Kidney (tissue), 14 donors: Measurements from ENCODE around the gene ZRANB2. TPM values are rescaled to one million over a fixed set of nuclear protein-coding genes. Genes with fewer than 3 reads are reported as not detected.
A peak's percentile ranks its signal among the peaks of the same experiment; 100 is the strongest.

Experiments used
- DNase-seq, 5 donors: peaks; one replicate each; pipeline ENCODE4 v3.0.0-alpha.2; 2013 to 2020
- FAIRE-seq: peaks from 2 replicates; lab custom pipeline; 2012; peaks lifted over from hg19 to GRCh38; lab: Jason Lieb, UNC
- H3K27ac ChIP-seq, 2 donors: one replicate each; pipeline ENCODE4 v1.7.0; 2013; ENCODE audit warnings: low read depth in 2 of 2, low read length in 2 of 2, inconsistent platforms in 1 of 2
- H3K27me3 ChIP-seq: one replicate; pipeline ENCODE4 v1.7.1; 2013; ENCODE audit warnings: low read length, inconsistent platforms; ENCODE audit not compliant: control insufficient read depth, insufficient read depth
- H3K36me3 ChIP-seq, 3 donors: one replicate each; pipeline versions ENCODE4 v1.7.0 to v1.7.1; 2013; ENCODE audit warnings: low read length in 3 of 3, control low read depth in 1 of 3, inconsistent platforms in 1 of 3; ENCODE audit not compliant: insufficient read depth in 3 of 3, control insufficient read depth in 2 of 3
- H3K4me1 ChIP-seq, 3 donors: one replicate each; pipeline versions ENCODE4 v1.7.0 to v1.7.1; 2013; ENCODE audit warnings: low read length in 3 of 3, inconsistent platforms in 1 of 3, low read depth in 1 of 3; ENCODE audit not compliant: control insufficient read depth in 2 of 3, insufficient read depth in 2 of 3
- H3K4me3 ChIP-seq, 3 donors: one replicate each; pipeline versions ENCODE4 v1.7.0 to v1.8.1; 2013; ENCODE audit warnings: low read length in 3 of 3, control low read depth in 1 of 3, inconsistent platforms in 1 of 3
- H3K9ac ChIP-seq, 3 donors: one replicate each; pipeline versions ENCODE4 v1.7.0 to v1.7.1; 2013; ENCODE audit warnings: low read length in 3 of 3, control low read depth in 1 of 3, inconsistent platforms in 1 of 3
- H3K9me3 ChIP-seq, 3 donors: one replicate each; pipeline versions ENCODE4 v1.7.0 to v1.7.1; 2013; ENCODE audit warnings: low read length in 3 of 3, control low read depth in 1 of 3, inconsistent platforms in 1 of 3; ENCODE audit not compliant: control insufficient read depth in 2 of 3, insufficient read depth in 1 of 3
- intact Hi-C: fragments of 100-400 bp; cut with DNase I; formaldehyde crosslinking; loops from one replicate; pipeline ENCODE4 v1.11.1; 2022
- polyA plus RNA-seq: library from polyadenylated mRNA; stranded (reverse); fragments of 350-450 nt; fragmentation: Illumina TruSeq; extraction: RNeasy Lipid Tissue Mini Kit (QIAGEN cat#74804); gene quantifications from one replicate; pipeline ENCODE4 v1.2.3, GENCODE V29; 2014; ENCODE audit warnings: low read depth, low replicate concordance; ENCODE audit not compliant: insufficient read depth
- total RNA-seq: library from RNA; stranded (reverse); fragmentation: NEBNext Ultra II Directional; extraction: Animal tissue kit (Norgen Biotek cat#: 25700); gene quantifications from one replicate; pipeline ENCODE4 v1.2.1, GENCODE V29; 2021
- TF ChIP-seq, protein P1 (sequence below): IDR thresholded peaks from 3 replicates; pipeline ENCODE4 v1.5.1; 2012; ENCODE audit warnings: mild to moderate bottlenecking, moderate library complexity, borderline replicate concordance; ENCODE audit not compliant: insufficient read depth; ENCODE audit errors: extremely low read depth
- donor health status: control.
- donor health status: control.
- donor health status: control.
- donor health status: control.
- donor health status: control.
- donor health status: DM: yes; HTN: yes; CAD: no.
- donor health status: Normal renal cell carcinoma (clear cell type).

Gene ZRANB2
- total and polyA plus RNA-seq, 2 donors from 2014 or later, result 37.7 to 78.8 TPM

DNA sequence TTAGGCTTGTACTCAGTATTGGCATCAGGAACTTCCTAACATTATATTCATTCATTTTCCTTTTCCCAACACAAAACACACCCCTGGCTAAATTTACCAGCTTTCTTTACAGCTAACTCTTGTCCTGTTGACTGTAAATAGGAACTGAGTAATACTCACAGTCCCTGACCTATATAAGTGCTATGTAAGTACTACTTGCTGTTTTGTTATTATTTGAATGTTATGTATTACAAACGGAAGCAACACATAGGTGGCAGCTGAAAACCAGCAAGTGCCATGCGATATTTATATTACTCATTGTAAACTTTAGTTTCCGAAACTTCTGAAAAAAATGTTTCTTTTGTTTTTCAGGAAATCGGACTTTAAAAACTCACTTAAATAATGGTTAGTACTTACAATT, 54.7 kb downstream of the ZRANB2 start:
- FAIRE-seq (no peak), DNase-seq (no peak)
- no peaks in the 10 kb centered on the region for H3K36me3 ChIP-seq
- H3K27me3 ChIP-seq, result no peaks in the 10 kb centered on the region
- no peak overlapping the region for H3K27ac ChIP-seq
- no peak overlapping the region for H3K9ac ChIP-seq
- intact Hi-C loops, result no loop called here
- no peaks in the 10 kb centered on the region for H3K9me3 ChIP-seq
- peaks cover 0 to 3% (median 0%) of the 10 kb centered on the region in 3 donors for H3K4me1 ChIP-seq
- TF ChIP-seq, protein P1, sequence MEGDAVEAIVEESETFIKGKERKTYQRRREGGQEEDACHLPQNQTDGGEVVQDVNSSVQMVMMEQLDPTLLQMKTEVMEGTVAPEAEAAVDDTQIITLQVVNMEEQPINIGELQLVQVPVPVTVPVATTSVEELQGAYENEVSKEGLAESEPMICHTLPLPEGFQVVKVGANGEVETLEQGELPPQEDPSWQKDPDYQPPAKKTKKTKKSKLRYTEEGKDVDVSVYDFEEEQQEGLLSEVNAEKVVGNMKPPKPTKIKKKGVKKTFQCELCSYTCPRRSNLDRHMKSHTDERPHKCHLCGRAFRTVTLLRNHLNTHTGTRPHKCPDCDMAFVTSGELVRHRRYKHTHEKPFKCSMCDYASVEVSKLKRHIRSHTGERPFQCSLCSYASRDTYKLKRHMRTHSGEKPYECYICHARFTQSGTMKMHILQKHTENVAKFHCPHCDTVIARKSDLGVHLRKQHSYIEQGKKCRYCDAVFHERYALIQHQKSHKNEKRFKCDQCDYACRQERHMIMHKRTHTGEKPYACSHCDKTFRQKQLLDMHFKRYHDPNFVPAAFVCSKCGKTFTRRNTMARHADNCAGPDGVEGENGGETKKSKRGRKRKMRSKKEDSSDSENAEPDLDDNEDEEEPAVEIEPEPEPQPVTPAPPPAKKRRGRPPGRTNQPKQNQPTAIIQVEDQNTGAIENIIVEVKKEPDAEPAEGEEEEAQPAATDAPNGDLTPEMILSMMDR, result no peak
- no peak overlapping the region for H3K4me3 ChIP-seq

DNA sequence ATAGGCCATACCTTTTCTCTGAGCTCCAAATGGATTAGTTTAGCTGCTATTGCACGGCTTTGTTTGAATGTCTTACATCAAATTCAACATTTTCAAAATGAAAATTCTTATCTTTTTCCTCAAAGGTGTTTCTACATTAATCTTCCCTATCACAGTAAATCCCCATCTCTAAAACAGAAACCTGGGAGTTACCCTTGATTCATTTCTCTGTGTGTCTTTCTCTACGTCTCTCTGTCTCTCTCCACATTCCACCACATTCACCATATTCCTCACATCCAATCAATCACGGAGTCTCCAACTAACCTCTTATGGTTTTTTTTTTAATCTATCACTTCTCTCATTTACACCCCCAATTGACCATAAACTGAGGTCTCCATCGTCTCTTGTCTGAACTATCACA, 57.3 kb downstream of the ZRANB2 start:
- no peaks in the 10 kb centered on the region for H3K9me3 ChIP-seq
- TF ChIP-seq, protein P1, result no peak
- no peak overlapping the region for H3K4me3 ChIP-seq
- no peak for DNase-seq
- intact Hi-C loops, result no loop called here
- no peaks in the 10 kb centered on the region for H3K4me1 ChIP-seq
- FAIRE-seq, result no peak
- no peaks in the 10 kb centered on the region for H3K36me3 ChIP-seq
- no peak overlapping the region for H3K9ac ChIP-seq
- H3K27ac ChIP-seq, result no peak overlapping the region
- H3K27me3 ChIP-seq, result no peaks in the 10 kb centered on the region

DNA sequence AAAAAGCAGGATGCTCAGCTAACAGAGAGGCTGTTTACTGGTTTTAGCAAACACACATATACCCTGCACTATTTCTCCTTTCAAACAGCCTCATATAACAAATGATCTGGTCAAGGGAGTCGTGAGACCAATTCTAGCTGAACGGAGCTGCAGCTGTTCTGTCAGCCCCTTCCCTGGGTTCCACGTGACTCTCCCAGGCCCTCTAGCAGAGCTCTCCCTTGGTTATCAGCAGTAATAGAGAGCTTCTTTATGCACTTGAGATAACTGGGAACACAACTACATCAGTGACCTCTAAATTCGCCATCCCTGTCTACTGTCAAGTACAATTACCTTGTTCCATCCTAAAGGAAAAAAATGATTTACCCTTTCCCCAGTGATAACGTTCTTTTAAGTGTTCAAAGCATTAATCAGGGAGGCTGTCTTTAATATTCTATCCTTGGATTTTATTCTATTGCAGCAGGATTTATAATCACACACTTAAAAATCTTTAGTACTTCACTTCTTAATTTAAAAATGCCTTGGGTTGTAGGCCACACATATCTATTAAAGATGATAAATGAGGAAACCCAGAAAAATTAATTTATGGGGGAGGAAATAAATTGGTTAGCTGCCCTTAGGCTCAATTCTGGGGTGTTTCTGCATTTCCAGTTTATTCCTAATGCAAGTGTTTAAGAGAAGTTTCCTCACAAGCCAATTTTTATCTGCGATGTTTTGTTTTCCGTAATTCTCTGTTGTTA, 61.4 kb downstream of the ZRANB2 start:
- H3K9me3 ChIP-seq, result no peaks in the 10 kb centered on the region
- DNase-seq (peak in 1 of 5 donors; percentile 38), FAIRE-seq (no peak)
- TF ChIP-seq, protein P1, result no peak
- no peak overlapping the region for H3K27ac ChIP-seq
- no peaks in the 10 kb centered on the region for H3K27me3 ChIP-seq
- H3K4me1 ChIP-seq, result no peaks in the 10 kb centered on the region
- no peak overlapping the region for H3K9ac ChIP-seq
- H3K4me3 ChIP-seq, result no peak overlapping the region
- intact Hi-C loops, result no loop called here
- no peaks in the 10 kb centered on the region for H3K36me3 ChIP-seq
